Measurements from ENCODE around the gene RANBP2.

The RANBP2 gene

DNA sequence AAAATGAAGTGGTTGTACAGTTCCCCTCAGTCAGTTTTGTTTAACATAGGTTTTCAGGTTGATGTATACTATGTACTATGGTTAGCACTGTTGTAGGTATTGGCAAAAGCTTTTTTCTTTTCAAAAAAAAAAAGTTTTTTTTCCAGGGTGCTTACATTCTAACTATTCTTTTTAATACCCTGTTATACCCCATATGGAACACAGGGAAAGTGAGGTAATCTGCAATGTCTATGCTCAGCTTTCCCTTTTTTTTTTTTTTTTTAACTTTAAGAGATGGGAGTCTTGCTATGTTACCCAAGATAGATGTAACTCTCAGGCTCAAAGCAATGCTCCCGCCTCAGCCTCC is 66.7 kb downstream of the RANBP2 start:
- peak overlapping the region; percentile 87 for H3K27ac ChIP-seq

DNA sequence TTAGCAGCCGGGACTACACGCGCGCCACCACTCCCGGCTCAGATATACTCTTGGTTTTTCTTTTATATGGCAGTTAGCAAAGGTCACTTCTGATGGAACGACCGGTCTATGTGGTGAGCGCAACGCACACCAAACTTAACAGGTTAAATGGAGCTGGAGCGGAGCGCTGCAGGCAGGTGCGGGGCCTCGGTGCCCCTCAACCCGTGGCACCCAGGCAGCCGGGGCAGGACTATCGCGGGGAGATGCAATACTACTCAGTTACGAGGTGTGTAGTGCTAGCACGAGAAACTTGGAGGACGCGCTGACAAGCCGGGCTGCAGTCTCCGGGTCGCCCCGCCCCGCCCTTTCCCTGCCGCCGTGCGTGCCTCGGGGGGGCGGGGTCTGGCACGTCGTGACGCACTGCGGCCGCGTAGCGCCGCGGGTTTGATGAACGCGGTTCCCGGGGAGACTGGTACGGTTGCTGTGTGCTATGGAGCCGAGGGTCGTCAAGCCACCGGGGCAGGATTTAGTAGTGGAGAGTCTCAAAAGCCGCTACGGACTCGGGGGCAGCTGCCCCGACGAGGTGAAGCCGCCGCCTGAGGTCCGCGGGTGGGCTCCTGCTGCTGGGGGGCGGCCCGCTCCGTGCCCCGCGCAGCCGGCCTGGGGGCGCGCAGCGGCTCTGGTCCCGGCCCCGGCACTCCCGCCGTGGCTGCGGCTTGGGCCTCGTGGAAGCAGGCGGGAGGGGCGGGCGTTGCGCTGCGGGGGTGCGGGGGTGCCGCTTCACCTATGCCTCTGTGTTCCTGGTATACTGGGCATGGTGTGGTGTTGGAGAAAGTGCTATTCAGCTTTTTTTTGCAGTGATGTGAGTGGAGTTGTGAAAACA is 67.3 kb downstream of the RANBP2 start, which contains the start of gene CCDC138:
TSS of gene CCDC138 (plus strand) at position 418 of the 862 bp plus-strand sequence. CDS start at position 470, 52 bp downstream.
- TF ChIP-seq, protein P1, sequence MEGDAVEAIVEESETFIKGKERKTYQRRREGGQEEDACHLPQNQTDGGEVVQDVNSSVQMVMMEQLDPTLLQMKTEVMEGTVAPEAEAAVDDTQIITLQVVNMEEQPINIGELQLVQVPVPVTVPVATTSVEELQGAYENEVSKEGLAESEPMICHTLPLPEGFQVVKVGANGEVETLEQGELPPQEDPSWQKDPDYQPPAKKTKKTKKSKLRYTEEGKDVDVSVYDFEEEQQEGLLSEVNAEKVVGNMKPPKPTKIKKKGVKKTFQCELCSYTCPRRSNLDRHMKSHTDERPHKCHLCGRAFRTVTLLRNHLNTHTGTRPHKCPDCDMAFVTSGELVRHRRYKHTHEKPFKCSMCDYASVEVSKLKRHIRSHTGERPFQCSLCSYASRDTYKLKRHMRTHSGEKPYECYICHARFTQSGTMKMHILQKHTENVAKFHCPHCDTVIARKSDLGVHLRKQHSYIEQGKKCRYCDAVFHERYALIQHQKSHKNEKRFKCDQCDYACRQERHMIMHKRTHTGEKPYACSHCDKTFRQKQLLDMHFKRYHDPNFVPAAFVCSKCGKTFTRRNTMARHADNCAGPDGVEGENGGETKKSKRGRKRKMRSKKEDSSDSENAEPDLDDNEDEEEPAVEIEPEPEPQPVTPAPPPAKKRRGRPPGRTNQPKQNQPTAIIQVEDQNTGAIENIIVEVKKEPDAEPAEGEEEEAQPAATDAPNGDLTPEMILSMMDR (IDR thresholded peaks at IDR 0.05): no peak
- TF ChIP-seq ZFX (IDR thresholded peaks at IDR 0.05; ENCODE audit: borderline replicate concordance): no peak

More for the DNA sequence above, 66.7 kb downstream of the RANBP2 start:
- TF ChIP-seq ZFX (IDR thresholded peaks at IDR 0.05; ENCODE audit: borderline replicate concordance): no peak
- TF ChIP-seq, protein P1 (IDR thresholded peaks at IDR 0.05): no peak

DNA sequence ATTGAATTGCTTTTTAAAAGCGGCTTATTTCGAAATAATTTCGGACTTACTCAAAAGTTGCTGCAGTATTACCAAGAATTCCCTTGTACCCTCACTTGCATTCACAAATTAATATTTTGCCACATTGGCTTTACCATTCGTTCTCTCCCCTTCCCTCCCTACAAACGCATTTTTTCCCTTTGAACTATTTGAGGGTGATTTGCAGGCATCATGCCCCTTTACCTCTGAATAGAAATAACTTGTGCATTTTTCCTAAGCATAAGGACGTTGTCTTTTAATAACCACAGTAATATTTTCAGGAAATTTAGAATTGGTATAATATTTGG is 67.9 kb downstream of the RANBP2 start:
- TF ChIP-seq ZFX (IDR thresholded peaks at IDR 0.05; ENCODE audit: borderline replicate concordance): no peak
- TF ChIP-seq, protein P1 (IDR thresholded peaks at IDR 0.05): no peak
- peak overlapping the region; percentile 87 for H3K27ac ChIP-seq

More for the DNA sequence above, 67.3 kb downstream of the RANBP2 start, which contains the start of gene CCDC138:
- peak within 1 kb of the TSS; percentile 87 for H3K27ac ChIP-seq

DNA sequence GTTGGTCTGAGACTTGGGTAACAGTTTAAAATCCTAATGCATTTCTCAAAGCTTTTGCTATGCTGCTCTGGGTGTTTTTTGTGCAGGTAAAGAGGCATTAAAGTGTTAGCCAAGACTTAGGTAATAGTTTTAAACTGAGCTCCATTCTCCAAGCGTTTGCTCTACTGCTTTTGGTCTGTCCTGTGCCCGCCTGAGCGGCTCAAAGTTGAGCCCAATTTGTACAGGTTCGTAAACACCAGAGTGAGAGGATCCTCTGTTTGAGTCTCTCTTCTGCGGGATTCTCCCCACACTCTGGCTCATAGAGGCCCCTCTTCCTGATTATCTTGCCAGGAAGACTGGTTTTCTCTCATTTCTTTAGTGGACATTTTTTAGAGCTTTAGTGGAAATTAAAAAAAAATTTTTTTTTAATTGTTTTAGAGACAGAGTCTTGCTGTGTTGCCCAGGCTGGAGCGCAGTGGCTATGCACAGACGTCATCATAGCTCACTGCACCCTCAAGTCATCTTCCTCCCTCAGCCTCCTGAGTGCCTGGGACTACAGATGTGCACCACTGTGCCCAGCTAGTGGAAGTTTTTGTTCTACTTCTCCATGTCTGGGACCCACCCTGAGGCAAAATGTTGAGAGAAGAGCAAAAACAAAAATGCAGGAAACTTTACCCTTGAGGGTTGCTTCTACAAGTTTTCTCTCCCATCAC is 83.9 kb downstream of the RANBP2 start:
- no peak overlapping the region for H3K27ac ChIP-seq
- TF ChIP-seq, protein P1 (IDR thresholded peaks at IDR 0.05): no peak
- no peak for TF ChIP-seq ZFX (IDR thresholded peaks at IDR 0.05; ENCODE audit: borderline replicate concordance)

DNA sequence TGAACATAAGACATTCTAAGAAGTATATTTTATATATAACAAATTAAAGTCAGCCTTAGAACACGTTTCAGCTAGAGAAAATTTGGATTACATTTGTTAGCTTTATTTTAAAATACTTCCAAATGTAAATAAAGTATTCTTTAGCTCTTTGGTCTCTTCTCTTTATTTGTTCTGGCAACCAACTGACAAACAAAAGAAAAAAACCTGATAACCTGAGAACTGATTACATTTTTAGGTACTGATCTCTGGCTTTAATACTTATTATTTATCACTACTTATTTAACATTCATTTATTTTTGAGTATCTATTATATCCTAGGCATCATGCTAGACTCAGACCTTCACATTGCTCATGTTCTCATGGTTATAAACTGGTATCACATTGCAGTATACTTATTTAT is 85.8 kb downstream of the RANBP2 start:
- no peak overlapping the region for H3K27ac ChIP-seq
- TF ChIP-seq ZFX (IDR thresholded peaks at IDR 0.05; ENCODE audit: borderline replicate concordance): no peak
- TF ChIP-seq, protein P1 (IDR thresholded peaks at IDR 0.05): no peak

DNA sequence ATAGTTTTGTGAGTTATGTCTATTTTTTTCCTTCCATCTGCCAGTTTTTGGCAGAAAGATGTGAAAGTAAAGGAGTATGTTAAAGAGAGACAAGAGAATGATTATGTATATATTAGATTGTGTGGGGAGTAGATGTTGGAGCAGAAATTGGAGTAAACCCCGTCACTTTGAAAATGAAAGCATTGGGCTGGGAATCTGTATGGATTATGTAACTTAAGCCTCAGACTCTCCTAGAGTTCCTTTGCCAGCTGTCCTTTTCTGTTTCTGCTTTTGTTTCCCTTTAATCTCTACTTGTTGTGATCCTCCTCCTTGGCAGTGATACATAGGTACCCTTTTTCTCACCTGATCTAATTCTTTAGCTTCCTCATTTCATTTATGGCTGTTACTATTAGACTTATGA is 86.5 kb downstream of the RANBP2 start:
- no peak for TF ChIP-seq ZFX (IDR thresholded peaks at IDR 0.05; ENCODE audit: borderline replicate concordance)
- TF ChIP-seq, protein P1 (IDR thresholded peaks at IDR 0.05): no peak
- peak overlapping the region; percentile 20; the same call in 1 of the 2 replicates for H3K27ac ChIP-seq
